ENCODE results near the gene SAMD4A. TPM values are rescaled to one million over a fixed set of nuclear protein-coding genes. Genes with fewer than 3 reads are reported as not detected.

SAMD4A gene
- total RNA-seq, 1 donor from 2014 or later: 30.6 TPM

DNA sequence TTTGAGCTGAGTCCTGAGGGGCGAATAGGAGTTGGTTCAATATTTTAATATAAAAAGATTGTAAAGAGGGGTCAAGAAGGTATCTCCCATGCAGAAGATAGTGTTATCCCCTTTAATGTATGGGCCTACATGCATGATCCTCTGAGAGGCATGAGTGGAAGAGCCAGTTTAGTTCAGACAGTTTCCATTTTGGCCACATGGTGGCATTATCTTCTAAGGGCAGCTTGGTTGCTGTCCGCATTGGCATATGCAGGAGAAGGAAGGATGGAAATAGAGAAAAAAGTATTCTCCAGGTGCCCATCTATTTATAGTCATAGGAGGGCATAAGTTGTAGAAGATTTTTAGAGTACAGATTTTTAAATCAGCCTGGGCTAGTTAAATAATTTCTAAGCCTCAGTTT, 5.4 kb downstream of the SAMD4A start:
- intact Hi-C loops (cut with DNase I): no loop called here
- ATAC-seq (no peak), DNase-seq (no peak)
- TF ChIP-seq, protein P1, sequence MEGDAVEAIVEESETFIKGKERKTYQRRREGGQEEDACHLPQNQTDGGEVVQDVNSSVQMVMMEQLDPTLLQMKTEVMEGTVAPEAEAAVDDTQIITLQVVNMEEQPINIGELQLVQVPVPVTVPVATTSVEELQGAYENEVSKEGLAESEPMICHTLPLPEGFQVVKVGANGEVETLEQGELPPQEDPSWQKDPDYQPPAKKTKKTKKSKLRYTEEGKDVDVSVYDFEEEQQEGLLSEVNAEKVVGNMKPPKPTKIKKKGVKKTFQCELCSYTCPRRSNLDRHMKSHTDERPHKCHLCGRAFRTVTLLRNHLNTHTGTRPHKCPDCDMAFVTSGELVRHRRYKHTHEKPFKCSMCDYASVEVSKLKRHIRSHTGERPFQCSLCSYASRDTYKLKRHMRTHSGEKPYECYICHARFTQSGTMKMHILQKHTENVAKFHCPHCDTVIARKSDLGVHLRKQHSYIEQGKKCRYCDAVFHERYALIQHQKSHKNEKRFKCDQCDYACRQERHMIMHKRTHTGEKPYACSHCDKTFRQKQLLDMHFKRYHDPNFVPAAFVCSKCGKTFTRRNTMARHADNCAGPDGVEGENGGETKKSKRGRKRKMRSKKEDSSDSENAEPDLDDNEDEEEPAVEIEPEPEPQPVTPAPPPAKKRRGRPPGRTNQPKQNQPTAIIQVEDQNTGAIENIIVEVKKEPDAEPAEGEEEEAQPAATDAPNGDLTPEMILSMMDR (IDR thresholded peaks at IDR 0.05): peak; percentile 45
- Histone ChIP-seq H3K4me3 (no peak overlapping the region), H3K27me3 (ENCODE audit: low read depth) (no peaks in the 10 kb centered on the region), H3K4me1 (peaks cover 31% of the 10 kb centered on the region), H3K9me3 (peaks cover 5% of the 10 kb centered on the region), H3K27ac (no peak overlapping the region), H3K36me3 (no peaks in the 10 kb centered on the region)

DNA sequence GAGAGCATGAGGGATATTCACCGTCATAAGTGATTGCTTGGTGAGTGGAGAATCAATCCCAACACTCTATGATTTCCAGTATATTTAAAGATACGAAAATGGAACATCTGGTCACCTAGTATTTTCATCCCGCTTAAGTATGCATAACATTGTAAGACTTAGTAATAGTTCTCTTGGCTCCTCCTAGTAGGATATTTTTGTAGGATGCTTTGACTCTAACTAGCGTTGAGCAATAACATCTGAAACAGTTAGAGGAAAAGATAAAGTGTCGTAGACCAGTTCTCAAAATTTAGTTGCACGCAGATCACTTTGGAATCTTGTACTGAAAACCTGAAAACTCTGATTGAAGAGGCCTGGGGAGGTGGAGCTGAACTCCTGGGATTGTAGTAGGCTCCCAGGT, 7.6 kb downstream of the SAMD4A start:
- Histone ChIP-seq H3K9me3 (peaks cover 5% of the 10 kb centered on the region), H3K4me3 (no peak overlapping the region), H3K4me1 (peaks cover 17% of the 10 kb centered on the region), H3K27me3 (ENCODE audit: low read depth) (no peaks in the 10 kb centered on the region), H3K36me3 (no peaks in the 10 kb centered on the region), H3K27ac (no peak overlapping the region)
- intact Hi-C loops (cut with DNase I): no loop called here
- TF ChIP-seq, protein P1 (IDR thresholded peaks at IDR 0.05): no peak
- no peak for DNase-seq
- ATAC-seq: no peak

DNA sequence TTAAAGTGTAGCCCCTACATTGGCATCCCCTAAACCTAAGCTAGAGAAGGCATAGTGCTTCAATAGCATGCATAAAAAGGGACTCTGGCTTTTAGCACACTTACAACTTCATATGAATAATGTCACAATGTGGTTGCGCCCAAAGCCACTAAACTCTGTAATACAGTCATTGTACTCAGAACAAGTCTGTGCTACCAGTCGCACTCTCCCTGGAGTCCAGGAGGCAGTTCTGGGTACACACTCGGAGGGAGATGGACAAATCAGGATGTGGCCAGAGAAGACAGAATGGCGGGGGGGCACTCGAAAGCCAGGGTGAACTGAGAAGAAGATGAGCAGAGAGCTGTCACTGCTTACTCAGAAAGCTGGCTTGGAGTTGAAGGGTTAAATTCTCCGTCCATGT, 10.6 kb downstream of the SAMD4A start:
- TF ChIP-seq, protein P1 (IDR thresholded peaks at IDR 0.05): no peak
- no peak overlapping the region for H3K4me3 ChIP-seq
- H3K27me3 ChIP-seq (ENCODE audit: low read depth): no peaks in the 10 kb centered on the region
- no peak for ATAC-seq
- H3K4me1 ChIP-seq: peaks cover 5% of the 10 kb centered on the region
- intact Hi-C loops (cut with DNase I): no loop called here
- H3K36me3 ChIP-seq: no peaks in the 10 kb centered on the region
- H3K9me3 ChIP-seq: peaks cover 1% of the 10 kb centered on the region
- DNase-seq: no peak
- H3K27ac ChIP-seq: no peak overlapping the region

DNA sequence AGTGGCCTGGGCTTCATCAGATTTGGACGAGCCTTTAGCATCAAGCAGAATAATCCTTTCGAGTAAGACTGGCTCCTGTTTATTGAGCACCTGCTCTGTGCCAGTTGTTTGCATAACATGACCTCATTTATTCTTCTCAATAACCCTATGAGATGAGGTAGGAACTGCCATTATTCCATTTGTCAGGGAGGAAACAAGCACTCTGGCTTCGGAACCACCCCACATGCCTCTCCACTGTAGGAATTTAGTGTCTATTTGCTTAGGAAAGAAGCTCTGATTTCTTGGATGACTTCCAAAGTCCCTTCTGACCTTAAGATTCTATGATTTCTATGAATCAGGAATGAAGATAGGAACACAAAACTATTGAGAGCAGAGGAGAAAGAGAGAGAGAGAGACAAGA, 11.0 kb downstream of the SAMD4A start:
- no peak for ATAC-seq
- no peak for DNase-seq
- Histone ChIP-seq H3K27ac (no peak overlapping the region), H3K4me1 (peaks cover 5% of the 10 kb centered on the region), H3K36me3 (no peaks in the 10 kb centered on the region), H3K27me3 (ENCODE audit: low read depth) (no peaks in the 10 kb centered on the region), H3K9me3 (no peaks in the 10 kb centered on the region), H3K4me3 (no peak overlapping the region)
- TF ChIP-seq, protein P1 (IDR thresholded peaks at IDR 0.05): no peak
- intact Hi-C loops (cut with DNase I): no loop called here

DNA sequence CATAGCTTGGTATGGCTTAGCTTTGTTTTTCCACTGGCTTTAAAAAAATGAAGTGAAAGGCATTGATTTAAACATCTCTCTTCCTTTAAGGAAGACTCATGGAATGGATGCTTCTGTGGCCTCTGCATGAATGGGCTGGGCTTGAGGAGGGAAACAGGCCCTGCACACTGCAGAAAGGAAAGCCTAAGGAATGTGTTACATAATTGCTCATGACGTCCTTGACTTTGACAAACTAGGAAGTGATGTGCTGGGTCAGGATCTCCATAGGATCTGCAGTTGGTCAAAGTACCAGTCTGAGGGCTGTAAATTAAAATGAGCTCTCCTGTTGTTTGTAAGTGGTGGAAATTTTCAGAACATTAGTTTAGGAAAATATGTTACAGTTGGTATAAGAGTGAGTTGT, 12.7 kb downstream of the SAMD4A start:
- no peaks in the 10 kb centered on the region for H3K36me3 ChIP-seq
- H3K4me3 ChIP-seq: no peak overlapping the region
- H3K4me1 ChIP-seq: peaks cover 5% of the 10 kb centered on the region
- no peak overlapping the region for H3K27ac ChIP-seq
- no peaks in the 10 kb centered on the region for H3K9me3 ChIP-seq
- TF ChIP-seq, protein P1 (IDR thresholded peaks at IDR 0.05): no peak
- DNase-seq (no peak), ATAC-seq (peak; percentile 76 to 79)
- intact Hi-C loops (cut with DNase I): no loop called here
- no peaks in the 10 kb centered on the region for H3K27me3 ChIP-seq (ENCODE audit: low read depth)

DNA sequence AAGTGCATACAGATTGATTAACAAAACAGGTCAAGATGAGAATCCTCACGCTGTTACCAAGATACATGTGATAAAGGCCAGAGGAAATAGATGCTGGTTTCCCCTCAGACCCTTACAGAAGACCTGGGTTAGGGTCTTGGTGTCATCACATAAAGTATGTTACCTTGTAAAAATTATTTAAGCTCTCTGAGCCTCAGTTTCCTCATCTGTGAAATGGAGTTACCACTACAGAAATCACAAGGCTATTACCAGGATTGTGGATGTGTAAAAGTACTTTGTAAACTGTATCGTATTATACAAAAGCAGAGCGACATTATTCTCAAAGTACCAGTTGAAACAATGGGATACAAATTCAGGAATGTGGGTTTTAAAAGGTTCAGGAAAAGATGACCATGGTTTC, 14.0 kb downstream of the SAMD4A start:
- TF ChIP-seq, protein P1 (IDR thresholded peaks at IDR 0.05): no peak
- Histone ChIP-seq H3K36me3 (no peaks in the 10 kb centered on the region), H3K9me3 (no peaks in the 10 kb centered on the region), H3K4me3 (no peak overlapping the region), H3K27ac (no peak overlapping the region), H3K27me3 (ENCODE audit: low read depth) (no peaks in the 10 kb centered on the region), H3K4me1 (peaks cover 5% of the 10 kb centered on the region)
- no peak for DNase-seq
- intact Hi-C loops (cut with DNase I): no loop called here
- no peak for ATAC-seq

Measured in lower lobe of right lung (tissue), 2 donors.